Hair follicle dermal papilla cell (primary cell): ENCODE measurements around the gene GH1. TPM values are rescaled to one million over a fixed set of nuclear protein-coding genes. Genes with fewer than 3 reads are reported as not detected.

Source experiments
- small RNA-seq: library from RNA; depleted of rRNA; stranded (forward); fragments of <200 nt; gene quantifications from one replicate; pipeline ENCODE3, GENCODE V24; 2012
- total RNA-seq: library from RNA; depleted of rRNA; stranded (reverse); fragments of >200 nt; gene quantifications from 2 replicates; pipeline ENCODE4 v1.2.3, GENCODE V29; 2012

The GH1 gene
- not detected in 2 replicates for total RNA-seq

GRCh38 chr17:63918789-63919305, at the start of gene GH1:
Gene GH1, minus strand, starts transcription at chr17:63918839. Its CDS starts 63 bp downstream, at chr17:63918776.

DNA sequence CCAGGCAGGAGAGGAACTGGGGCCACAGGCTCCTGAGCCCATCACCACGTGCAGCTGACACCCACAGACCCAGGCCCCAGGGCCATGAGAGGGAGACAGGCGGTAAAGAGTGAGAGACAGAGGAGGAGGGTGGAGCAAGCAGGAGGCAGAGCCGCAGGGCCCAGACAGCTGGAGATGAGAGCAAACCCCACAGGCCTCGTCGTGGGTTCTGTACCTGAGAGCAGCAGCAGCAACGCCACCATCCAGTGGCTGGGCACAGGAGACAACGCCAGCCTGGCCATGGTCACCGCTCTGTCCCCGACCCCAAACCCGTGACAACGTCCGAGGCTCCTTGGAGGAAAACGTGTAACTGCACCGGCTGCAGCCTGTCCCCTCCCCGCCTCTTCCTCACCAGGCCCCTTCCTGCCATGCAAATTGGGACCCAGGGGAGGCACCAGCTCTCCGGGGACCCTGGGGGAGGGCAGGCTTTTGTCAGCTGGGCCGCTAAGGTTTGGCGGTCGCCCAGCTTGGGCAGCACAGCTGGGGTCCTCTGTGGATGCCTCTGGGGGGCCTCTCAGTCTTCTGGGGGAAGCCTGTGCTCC, 13.4 kb upstream of the GH1 start, which contains the start of gene CD79B:
Gene CD79B (minus strand): TSS at position 351 of the 581 bp plus-strand sequence. CDS start 70 bp downstream, at position 281.

DNA sequence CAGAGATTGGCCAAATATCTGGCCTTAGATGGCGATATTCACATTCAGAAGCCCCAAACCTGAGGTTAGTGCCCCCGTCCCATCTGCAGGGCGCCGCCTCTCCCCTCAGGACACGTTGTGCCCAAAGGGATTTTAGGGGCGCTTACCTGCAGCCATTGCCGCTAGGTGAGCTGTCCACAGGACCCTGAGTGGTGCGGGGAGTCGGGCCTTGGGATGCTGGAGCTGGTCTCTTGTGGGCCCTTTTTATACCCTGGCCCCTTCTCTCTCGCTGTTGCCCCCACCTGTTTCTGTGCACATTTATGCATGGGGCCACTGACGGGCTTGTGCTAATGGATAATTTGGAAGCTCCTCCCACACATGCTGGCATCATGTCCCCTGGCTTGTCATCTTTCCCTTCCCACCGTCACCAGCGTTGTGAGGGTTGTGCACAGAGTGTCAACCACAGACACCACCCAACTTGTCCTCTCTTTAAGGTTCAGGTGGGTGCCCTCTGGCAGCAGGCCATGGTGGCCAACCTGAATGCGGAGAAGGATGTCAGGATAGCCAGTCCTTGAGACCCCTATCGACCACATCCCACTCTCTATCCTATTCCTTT, 7.5 kb downstream of the GH1 start, which contains the start of gene CSHL1:
Gene CSHL1 (minus strand): TSS at position 218 of the 595 bp plus-strand sequence. CDS start 62 bp downstream, at position 156.

GRCh38 chr17:63896524-63897354, 21.9 kb downstream of the GH1 start, which contains the start of gene CSH1:
Gene CSH1, minus strand, starts transcription at chr17:63896574. Its CDS starts 63 bp downstream, at chr17:63896511.

DNA sequence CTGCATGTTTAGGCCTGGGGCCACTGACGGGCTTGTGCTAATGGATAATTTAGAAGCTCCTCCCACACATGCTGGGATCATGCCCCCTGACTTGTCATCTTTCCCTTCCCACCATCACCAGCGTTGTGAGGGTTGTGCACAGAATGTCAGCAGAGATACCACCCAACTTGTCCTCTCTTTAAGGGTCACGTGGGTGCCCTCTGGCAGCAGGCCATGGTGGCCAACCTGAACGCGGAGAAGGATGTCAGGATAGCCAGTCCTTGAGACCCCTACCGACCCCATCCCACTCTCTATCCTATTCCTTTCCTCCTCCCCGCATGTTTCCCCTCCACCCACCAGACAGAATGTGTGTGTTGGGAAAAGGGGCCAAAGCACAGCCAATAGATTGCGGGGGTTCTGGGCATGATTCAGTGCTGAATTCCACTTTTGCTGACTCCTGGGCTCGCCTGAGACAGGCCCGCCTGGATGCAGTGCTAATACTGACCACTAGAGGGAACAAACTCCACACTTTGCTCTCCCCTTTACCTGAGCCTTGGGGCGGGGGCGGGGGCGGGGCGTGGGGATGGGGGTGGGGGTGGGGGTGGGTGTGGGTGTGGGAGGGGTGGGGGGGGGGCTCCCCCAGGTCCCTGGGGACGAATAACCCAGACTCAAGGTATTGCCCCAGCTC, 36.6 kb downstream of the GH1 start, which contains the start of gene GH2:
Gene GH2 (minus strand): TSS at position 10 of the 667 bp plus-strand sequence. CDS start 143 bp downstream, outside the sequence.

GRCh38 chr17:63873577-63873976, 45.1 kb downstream of the GH1 start, which contains the start of gene CSH2:
Gene CSH2, minus strand, starts transcription at chr17:63873677. Its CDS starts 63 bp downstream, at chr17:63873614.

Small RNA genes within 50 kb of the gene (small RNA-seq; reads per million reads assigned to genes)
- not detected for gene AC040958.1
- gene AC127029.1: not detected
- not detected for gene GH1

Other genes with a start within 250 kb of the GH1 start
- gene LIMD2, start 218.7 kb downstream of the GH1 start, total RNA-seq: 6.8 and 10.5 TPM in 2 replicates
- 23.9 and 29.4 TPM in 2 replicates for gene STRADA, start 177.0 kb downstream of the GH1 start, total RNA-seq
- 47.6 and 51.0 TPM in 2 replicates for gene CCDC47, start 145.2 kb downstream of the GH1 start, total RNA-seq
- 66.4 and 72.7 TPM in 2 replicates for gene DDX42, start 144.7 kb downstream of the GH1 start, total RNA-seq
- 30.3 and 36.3 TPM in 2 replicates for gene PSMC5, start 91.4 kb downstream of the GH1 start, total RNA-seq
- gene FTSJ3, start 91.2 kb downstream of the GH1 start, total RNA-seq: 29.5 and 44.5 TPM in 2 replicates
- gene SMARCD2, start 76.2 kb downstream of the GH1 start, total RNA-seq: 92.8 and 99.9 TPM in 2 replicates
- gene CSH2, start 45.2 kb downstream of the GH1 start, total RNA-seq: not detected in 2 replicates
- not detected in 2 replicates for gene GH2, start 36.9 kb downstream of the GH1 start, total RNA-seq
- not detected in 2 replicates for gene CSH1, start 22.3 kb downstream of the GH1 start, total RNA-seq
- not detected in 2 replicates for gene CSHL1, start 7.6 kb downstream of the GH1 start, total RNA-seq
- 0.16 and 0.24 TPM in 2 replicates for gene CD79B, start 13.5 kb upstream of the GH1 start, total RNA-seq
- under 0.01 TPM in 1 of 2 replicates, not detected in the other for gene SCN4A, start 54.1 kb upstream of the GH1 start, total RNA-seq
- gene PRR29, start 79.5 kb upstream of the GH1 start, total RNA-seq: under 0.01 TPM in 1 of 2 replicates, not detected in the other
- 0.73 and 1.5 TPM in 2 replicates for gene ICAM2, start 101.8 kb upstream of the GH1 start, total RNA-seq
- gene ERN1, start 211.3 kb upstream of the GH1 start, total RNA-seq: 8.7 and 11.2 TPM in 2 replicates